Measurements from ENCODE around the gene PML.
"Not testable (repeated sequence)": the region's sequence is repeated elsewhere in the genome, so short reads cannot be mapped to it uniquely, and the experiment has no call there.

DNA sequence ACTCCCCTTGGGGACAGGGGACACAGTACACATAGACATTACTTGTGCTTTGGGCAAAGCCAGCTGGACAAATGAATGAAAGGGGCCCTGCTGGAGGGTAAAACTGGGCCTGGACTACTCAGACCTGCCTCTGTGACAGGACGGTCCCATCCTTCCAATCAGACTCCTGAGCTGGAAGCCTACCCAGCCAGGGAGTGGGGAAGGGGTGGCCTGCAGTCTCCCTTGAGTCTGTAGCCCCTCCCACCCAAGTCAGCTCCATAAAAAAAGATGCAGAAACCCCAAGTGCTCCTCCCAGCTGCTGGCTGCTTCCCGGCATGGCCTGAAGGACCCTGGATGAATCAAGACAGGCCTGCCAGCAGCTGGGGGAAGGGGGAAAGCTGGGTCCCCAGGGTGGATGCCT lies 100.1 kb downstream of the PML start:
- TF ChIP-seq, protein P1, sequence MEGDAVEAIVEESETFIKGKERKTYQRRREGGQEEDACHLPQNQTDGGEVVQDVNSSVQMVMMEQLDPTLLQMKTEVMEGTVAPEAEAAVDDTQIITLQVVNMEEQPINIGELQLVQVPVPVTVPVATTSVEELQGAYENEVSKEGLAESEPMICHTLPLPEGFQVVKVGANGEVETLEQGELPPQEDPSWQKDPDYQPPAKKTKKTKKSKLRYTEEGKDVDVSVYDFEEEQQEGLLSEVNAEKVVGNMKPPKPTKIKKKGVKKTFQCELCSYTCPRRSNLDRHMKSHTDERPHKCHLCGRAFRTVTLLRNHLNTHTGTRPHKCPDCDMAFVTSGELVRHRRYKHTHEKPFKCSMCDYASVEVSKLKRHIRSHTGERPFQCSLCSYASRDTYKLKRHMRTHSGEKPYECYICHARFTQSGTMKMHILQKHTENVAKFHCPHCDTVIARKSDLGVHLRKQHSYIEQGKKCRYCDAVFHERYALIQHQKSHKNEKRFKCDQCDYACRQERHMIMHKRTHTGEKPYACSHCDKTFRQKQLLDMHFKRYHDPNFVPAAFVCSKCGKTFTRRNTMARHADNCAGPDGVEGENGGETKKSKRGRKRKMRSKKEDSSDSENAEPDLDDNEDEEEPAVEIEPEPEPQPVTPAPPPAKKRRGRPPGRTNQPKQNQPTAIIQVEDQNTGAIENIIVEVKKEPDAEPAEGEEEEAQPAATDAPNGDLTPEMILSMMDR (IDR thresholded peaks at IDR 0.05) = not testable (repeated sequence)
- not testable (repeated sequence) for TF ChIP-seq EZH2, EZH2phosphoT487 (IDR thresholded peaks at IDR 0.05)

All from neural progenitor cell (in vitro differentiated cells).